Right lobe of liver (tissue), 4 donors: Measurements from ENCODE around the gene GATB.

ENCODE experiments used
- POLR2A ChIP-seq: fragments of 450-650 bp; IDR thresholded peaks from one replicate; pipeline ENCODE4 v1.6.1; 2017; ENCODE audit warnings: antibody characterized with exemption, mild to moderate bottlenecking
- TF ChIP-seq, protein P1 (sequence below), 4 donors: fragments of 200-600 bp in 3 of 4; fragments of 450-650 bp in 1 of 4; IDR thresholded peaks; one replicate each; pipeline versions ENCODE4 v1.5.1 to v1.8.0; 2016 to 2022; ENCODE audit warnings: antibody characterized with exemption in 4 of 4, mild to moderate bottlenecking in 2 of 4
- donor health status: DM: no; HTN: no; CAD: no.
- donor health status: DM: no; HTN: no; CAD: no.
- donor health status: DM: no; HTN: yes; CAD: no.

GRCh38 chr4:151661873-151662272 lies 98.9 kb downstream of the GATB start:
- TF ChIP-seq, protein P1, sequence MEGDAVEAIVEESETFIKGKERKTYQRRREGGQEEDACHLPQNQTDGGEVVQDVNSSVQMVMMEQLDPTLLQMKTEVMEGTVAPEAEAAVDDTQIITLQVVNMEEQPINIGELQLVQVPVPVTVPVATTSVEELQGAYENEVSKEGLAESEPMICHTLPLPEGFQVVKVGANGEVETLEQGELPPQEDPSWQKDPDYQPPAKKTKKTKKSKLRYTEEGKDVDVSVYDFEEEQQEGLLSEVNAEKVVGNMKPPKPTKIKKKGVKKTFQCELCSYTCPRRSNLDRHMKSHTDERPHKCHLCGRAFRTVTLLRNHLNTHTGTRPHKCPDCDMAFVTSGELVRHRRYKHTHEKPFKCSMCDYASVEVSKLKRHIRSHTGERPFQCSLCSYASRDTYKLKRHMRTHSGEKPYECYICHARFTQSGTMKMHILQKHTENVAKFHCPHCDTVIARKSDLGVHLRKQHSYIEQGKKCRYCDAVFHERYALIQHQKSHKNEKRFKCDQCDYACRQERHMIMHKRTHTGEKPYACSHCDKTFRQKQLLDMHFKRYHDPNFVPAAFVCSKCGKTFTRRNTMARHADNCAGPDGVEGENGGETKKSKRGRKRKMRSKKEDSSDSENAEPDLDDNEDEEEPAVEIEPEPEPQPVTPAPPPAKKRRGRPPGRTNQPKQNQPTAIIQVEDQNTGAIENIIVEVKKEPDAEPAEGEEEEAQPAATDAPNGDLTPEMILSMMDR (IDR thresholded peaks at IDR 0.05) = no peak
- TF ChIP-seq POLR2A = no peak
